ENCODE measurements around the gene FKBP3. TPM values are rescaled to one million over a fixed set of nuclear protein-coding genes. Genes with fewer than 3 reads are reported as not detected.

Gene FKBP3
- total RNA-seq, 1 donor from 2014 or later, result 95.1 TPM

- peaks cover 12% of the 10 kb centered on the region for H3K4me1 Mint-ChIP-seq (ENCODE audit: low read depth, unreplicated experiment)
- no peaks in the 10 kb centered on the region for H3K9me3 Mint-ChIP-seq (ENCODE audit: unreplicated experiment)
- no peaks in the 10 kb centered on the region for H3K36me3 Mint-ChIP-seq (ENCODE audit: unreplicated experiment)
- no peak for TF ChIP-seq CTCF (IDR thresholded peaks at IDR 0.05; ENCODE audit: partially characterized antibody, unreplicated experiment)
- H3K4me3 Mint-ChIP-seq (ENCODE audit: unreplicated experiment), result no peak overlapping the region
- DNase-seq, result no peak
- no peak overlapping the region for H3K27ac Mint-ChIP-seq (ENCODE audit: unreplicated experiment)
- no peaks in the 10 kb centered on the region for H3K27me3 Mint-ChIP-seq (ENCODE audit: unreplicated experiment)
These were observed 6.4 kb upstream of the FKBP3 start for GRCh38 chr14:45140661-45141187.

DNA sequence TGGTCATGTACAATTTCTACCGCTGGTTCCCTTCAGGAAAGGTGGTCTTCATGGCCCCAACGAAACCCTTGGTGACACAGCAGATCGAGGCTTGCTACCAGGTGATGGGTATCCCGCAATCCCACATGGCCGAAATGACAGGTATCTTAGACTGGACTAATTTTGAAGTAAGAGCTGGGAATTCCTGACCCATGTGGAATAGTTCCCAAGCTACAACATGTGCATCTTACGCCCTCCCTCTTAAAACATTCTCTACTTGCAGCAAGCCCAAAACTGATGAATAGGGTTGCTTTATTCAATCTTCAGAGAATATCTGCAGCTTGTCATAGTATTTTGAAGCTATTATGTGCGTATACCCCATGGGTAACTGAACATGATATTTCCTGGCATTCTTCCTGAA lies 2.1 kb upstream of the FKBP3 start:
- Mint-ChIP-seq H3K27ac (ENCODE audit: unreplicated experiment) (peak overlapping the region; percentile 69), H3K27me3 (ENCODE audit: unreplicated experiment) (no peaks in the 10 kb centered on the region), H3K4me1 (ENCODE audit: low read depth, unreplicated experiment) (peaks cover 14% of the 10 kb centered on the region), H3K9me3 (ENCODE audit: unreplicated experiment) (peaks cover 8% of the 10 kb centered on the region), H3K36me3 (ENCODE audit: unreplicated experiment) (no peaks in the 10 kb centered on the region), H3K4me3 (ENCODE audit: unreplicated experiment) (peak overlapping the region; percentile 100)
- no peak for TF ChIP-seq CTCF (IDR thresholded peaks at IDR 0.05; ENCODE audit: partially characterized antibody, unreplicated experiment)
- no peak for DNase-seq

- H3K9me3 Mint-ChIP-seq (ENCODE audit: unreplicated experiment), result peaks cover 8% of the 10 kb centered on the region
- H3K4me1 Mint-ChIP-seq (ENCODE audit: low read depth, unreplicated experiment), result peaks cover 14% of the 10 kb centered on the region
- H3K36me3 Mint-ChIP-seq (ENCODE audit: unreplicated experiment), result no peaks in the 10 kb centered on the region
- TF ChIP-seq CTCF (IDR thresholded peaks at IDR 0.05; ENCODE audit: partially characterized antibody, unreplicated experiment), result no peak
- H3K27ac Mint-ChIP-seq (ENCODE audit: unreplicated experiment), result peak within 1 kb of the TSS; percentile 97
- H3K4me3 Mint-ChIP-seq (ENCODE audit: unreplicated experiment), result peak within 1 kb of the TSS; percentile 100
- H3K27me3 Mint-ChIP-seq (ENCODE audit: unreplicated experiment), result no peaks in the 10 kb centered on the region
- DNase-seq, result peak; percentile 78
These were observed 1.5 kb upstream of the FKBP3 start, which contains the start of gene FANCM for GRCh38 chr14:45135659-45136395. Gene FANCM (plus strand): TSS chr14:45135930. CDS start chr14:45136032, 102 bp downstream.

- peak overlapping the region; percentile 69 for H3K27ac Mint-ChIP-seq (ENCODE audit: unreplicated experiment)
- peaks cover 14% of the 10 kb centered on the region for H3K4me1 Mint-ChIP-seq (ENCODE audit: low read depth, unreplicated experiment)
- H3K9me3 Mint-ChIP-seq (ENCODE audit: unreplicated experiment), result peaks cover 8% of the 10 kb centered on the region
- H3K4me3 Mint-ChIP-seq (ENCODE audit: unreplicated experiment), result peak overlapping the region; percentile 100
- no peaks in the 10 kb centered on the region for H3K36me3 Mint-ChIP-seq (ENCODE audit: unreplicated experiment)
- no peak for TF ChIP-seq CTCF (IDR thresholded peaks at IDR 0.05; ENCODE audit: partially characterized antibody, unreplicated experiment)
- H3K27me3 Mint-ChIP-seq (ENCODE audit: unreplicated experiment), result no peaks in the 10 kb centered on the region
- DNase-seq, result no peak
These were observed 875 bp upstream of the FKBP3 start for GRCh38 chr14:45135156-45135555.

DNA sequence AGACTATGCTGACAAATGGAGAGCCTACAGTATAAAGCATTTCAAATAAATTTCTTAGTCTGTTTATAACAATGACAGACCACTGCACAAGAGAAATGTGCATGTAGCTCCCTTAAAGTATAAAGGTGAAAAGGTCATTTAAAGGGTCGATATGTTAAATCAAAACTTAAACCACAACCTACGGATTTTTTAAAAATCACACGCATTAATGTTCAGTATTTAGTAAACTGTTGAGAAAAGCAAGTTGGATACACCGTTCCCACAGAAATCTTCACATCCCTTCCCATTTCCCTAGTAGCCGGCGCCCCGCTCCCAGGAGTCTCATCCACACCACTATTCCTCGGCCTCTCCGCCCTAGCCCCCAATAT lies 614 bp downstream of the FKBP3 start:
- Mint-ChIP-seq H3K4me1 (ENCODE audit: low read depth, unreplicated experiment) (peaks cover 14% of the 10 kb centered on the region), H3K4me3 (ENCODE audit: unreplicated experiment) (peak overlapping the region; percentile 100), H3K27me3 (ENCODE audit: unreplicated experiment) (no peaks in the 10 kb centered on the region), H3K9me3 (ENCODE audit: unreplicated experiment) (peaks cover 8% of the 10 kb centered on the region), H3K27ac (ENCODE audit: unreplicated experiment) (peak overlapping the region; percentile 97), H3K36me3 (ENCODE audit: unreplicated experiment) (no peaks in the 10 kb centered on the region)
- DNase-seq, result no peak
- TF ChIP-seq CTCF (IDR thresholded peaks at IDR 0.05; ENCODE audit: partially characterized antibody, unreplicated experiment), result no peak
